ENCODE measurements around the gene SSC5D.

GRCh38 chr19:55460670-55461258 is 27.5 kb upstream of the SSC5D start:
- TF ChIP-seq POLR2A (IDR thresholded peaks at IDR 0.05; ENCODE audit: borderline replicate concordance, extremely low read depth, insufficient read depth, insufficient read length) (no peak), CTCF (IDR thresholded peaks at IDR 0.05 in 2 of 3, conservative IDR thresholded peaks at IDR 0.05 in 1 of 3; ENCODE audit: borderline replicate concordance in 1 of 3, insufficient read depth in 1 of 3, low read depth in 2 of 3, low read length in 2 of 3) (no peak), EGR1 (IDR thresholded peaks at IDR 0.05; ENCODE audit: low read depth) (no peak), EZH2phosphoT487 (IDR thresholded peaks at IDR 0.05; ENCODE audit: borderline replicate concordance) (no peak)
- TF ChIP-seq, protein P1, sequence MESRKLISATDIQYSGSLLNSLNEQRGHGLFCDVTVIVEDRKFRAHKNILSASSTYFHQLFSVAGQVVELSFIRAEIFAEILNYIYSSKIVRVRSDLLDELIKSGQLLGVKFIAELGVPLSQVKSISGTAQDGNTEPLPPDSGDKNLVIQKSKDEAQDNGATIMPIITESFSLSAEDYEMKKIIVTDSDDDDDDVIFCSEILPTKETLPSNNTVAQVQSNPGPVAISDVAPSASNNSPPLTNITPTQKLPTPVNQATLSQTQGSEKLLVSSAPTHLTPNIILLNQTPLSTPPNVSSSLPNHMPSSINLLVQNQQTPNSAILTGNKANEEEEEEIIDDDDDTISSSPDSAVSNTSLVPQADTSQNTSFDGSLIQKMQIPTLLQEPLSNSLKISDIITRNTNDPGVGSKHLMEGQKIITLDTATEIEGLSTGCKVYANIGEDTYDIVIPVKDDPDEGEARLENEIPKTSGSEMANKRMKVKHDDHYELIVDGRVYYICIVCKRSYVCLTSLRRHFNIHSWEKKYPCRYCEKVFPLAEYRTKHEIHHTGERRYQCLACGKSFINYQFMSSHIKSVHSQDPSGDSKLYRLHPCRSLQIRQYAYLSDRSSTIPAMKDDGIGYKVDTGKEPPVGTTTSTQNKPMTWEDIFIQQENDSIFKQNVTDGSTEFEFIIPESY (IDR thresholded peaks at IDR 0.05; ENCODE audit: extremely low read depth, insufficient replicate concordance, low read length): no peak
